SIG-M5 treated with dmso at 0.1 percent for 504 hours (cell line): ENCODE measurements around the gene GLI1.
"Not testable (repeated sequence)": the region's sequence is repeated elsewhere in the genome, so short reads cannot be mapped to it uniquely, and the experiment has no call there.

Experiments used
- DNase-seq: peaks from one replicate; lab custom pipeline; 2025; ENCODE audit not compliant: unreplicated experiment; lab: John Stamatoyannopoulos, UW

Gene GLI1

GRCh38 chr12:57459750-57460467 is at the start of gene GLI1:
Gene GLI1, plus strand, starts transcription at chr12:57459785. Its CDS starts 3,907 bp downstream, at chr12:57463692.
- peak; percentile 29 for DNase-seq

- no peak for DNase-seq
Observed at GRCh38 chr12:57410534-57410933, 49.1 kb upstream of the GLI1 start.

- not testable (repeated sequence) for DNase-seq
Observed at GRCh38 chr12:57414160-57414559, 45.4 kb upstream of the GLI1 start.

GRCh38 chr12:57415088-57415487 is 44.5 kb upstream of the GLI1 start:
- no peak for DNase-seq

- DNase-seq: no peak
Observed at GRCh38 chr12:57416039-57416996, 43.3 kb upstream of the GLI1 start.

GRCh38 chr12:57418255-57418654 is 41.3 kb upstream of the GLI1 start:
- no peak for DNase-seq

- DNase-seq: no peak
Observed at GRCh38 chr12:57419495-57419894, 40.1 kb upstream of the GLI1 start.

GRCh38 chr12:57420482-57420881 is 39.1 kb upstream of the GLI1 start:
- no peak for DNase-seq

GRCh38 chr12:57426948-57427347 is 32.6 kb upstream of the GLI1 start:
- not testable (repeated sequence) for DNase-seq

GRCh38 chr12:57428965-57429364 is 30.6 kb upstream of the GLI1 start:
- no peak for DNase-seq

GRCh38 chr12:57429473-57430111 is 30.0 kb upstream of the GLI1 start:
- peak; percentile 24 for DNase-seq

- peak; percentile 41 for DNase-seq
Observed at GRCh38 chr12:57430112-57430930, 29.3 kb upstream of the GLI1 start.

- DNase-seq: peak; percentile 98
Observed at GRCh38 chr12:57430931-57431566, 28.5 kb upstream of the GLI1 start, which contains the start of gene R3HDM2. Gene R3HDM2, minus strand, starts transcription at chr12:57431043. Its CDS starts 120,615 bp downstream, at chr12:57310428.

GRCh38 chr12:57431654-57432188 is 27.9 kb upstream of the GLI1 start:
- no peak for DNase-seq

- no peak for DNase-seq
Observed at GRCh38 chr12:57433370-57433769, 26.2 kb upstream of the GLI1 start.

- no peak for DNase-seq
Observed at GRCh38 chr12:57434517-57435223, 24.9 kb upstream of the GLI1 start, which contains the start of gene INHBC. Gene INHBC, plus strand, starts transcription at chr12:57434784. Its CDS starts 103 bp downstream, at chr12:57434887.

- no peak for DNase-seq
Observed at GRCh38 chr12:57435293-57435692, 24.3 kb upstream of the GLI1 start.

GRCh38 chr12:57438400-57438799 is 21.2 kb upstream of the GLI1 start:
- no peak for DNase-seq

GRCh38 chr12:57439762-57440266 is 19.8 kb upstream of the GLI1 start:
- DNase-seq: no peak
